Panc1 (cell line): ENCODE measurements around the gene RAPGEFL1.
"Not testable (repeated sequence)": the region's sequence is repeated elsewhere in the genome, so short reads cannot be mapped to it uniquely, and the experiment has no call there.

ENCODE experiments used
- POLR2AphosphoS5 ChIP-seq: IDR thresholded peaks from 2 replicates; pipeline ENCODE4 v1.6.1; 2012; ENCODE audit warnings: mild to moderate bottlenecking, low read depth, low read length, moderate library complexity
- REST ChIP-seq, 2 experiments: IDR thresholded peaks; 2 replicates each; pipeline ENCODE4 v1.6.1; 2011 to 2012; ENCODE audit warnings: low read depth in 2 of 2, control low read depth in 1 of 2, low read length in 1 of 2, mild to moderate bottlenecking in 1 of 2, moderate library complexity in 1 of 2; ENCODE audit not compliant: insufficient read depth in 1 of 2
- SIN3A ChIP-seq: IDR thresholded peaks from 2 replicates; pipeline ENCODE4 v1.6.1; 2012; ENCODE audit warnings: low read depth, mild to moderate bottlenecking, low read length, moderate library complexity, borderline replicate concordance; ENCODE audit not compliant: insufficient read depth
- TCF7L2 ChIP-seq: IDR thresholded peaks from 2 replicates; pipeline ENCODE4 v1.6.1; 2011; ENCODE audit warnings: mild to moderate bottlenecking, low read depth, low read length, inconsistent platforms
- TF ChIP-seq, protein P1 (sequence below): fragments of 450-650 bp; IDR thresholded peaks from 2 replicates; pipeline ENCODE4 v1.5.1; 2017; ENCODE audit warnings: mild to moderate bottlenecking

DNA sequence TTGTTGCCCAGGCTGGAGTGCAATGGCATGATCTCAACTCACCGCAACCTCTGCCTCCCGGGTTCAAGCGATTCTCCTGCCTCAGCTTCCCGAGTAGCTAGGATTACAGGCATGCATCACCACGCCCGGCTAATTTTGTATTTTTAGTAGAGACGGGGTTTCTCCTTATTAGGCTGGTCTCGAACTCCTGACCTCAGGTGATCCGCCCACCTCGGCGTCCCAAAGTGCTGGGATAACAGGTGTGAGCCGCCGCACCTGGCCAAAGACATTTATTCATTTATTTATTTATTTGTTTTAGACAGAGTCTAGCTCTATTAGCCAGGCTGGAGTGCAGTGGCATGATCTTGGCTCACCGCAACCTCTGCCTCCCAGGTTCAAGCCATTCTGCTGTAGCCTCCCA, 51.9 kb downstream of the RAPGEFL1 start:
- not testable (repeated sequence) for TF ChIP-seq POLR2AphosphoS5; SIN3A; TCF7L2; REST (IDR thresholded peaks at IDR 0.05; ENCODE audit: insufficient read depth in 1 of 2, low read depth in 2 of 2, low read length in 1 of 2)
- TF ChIP-seq, protein P1, sequence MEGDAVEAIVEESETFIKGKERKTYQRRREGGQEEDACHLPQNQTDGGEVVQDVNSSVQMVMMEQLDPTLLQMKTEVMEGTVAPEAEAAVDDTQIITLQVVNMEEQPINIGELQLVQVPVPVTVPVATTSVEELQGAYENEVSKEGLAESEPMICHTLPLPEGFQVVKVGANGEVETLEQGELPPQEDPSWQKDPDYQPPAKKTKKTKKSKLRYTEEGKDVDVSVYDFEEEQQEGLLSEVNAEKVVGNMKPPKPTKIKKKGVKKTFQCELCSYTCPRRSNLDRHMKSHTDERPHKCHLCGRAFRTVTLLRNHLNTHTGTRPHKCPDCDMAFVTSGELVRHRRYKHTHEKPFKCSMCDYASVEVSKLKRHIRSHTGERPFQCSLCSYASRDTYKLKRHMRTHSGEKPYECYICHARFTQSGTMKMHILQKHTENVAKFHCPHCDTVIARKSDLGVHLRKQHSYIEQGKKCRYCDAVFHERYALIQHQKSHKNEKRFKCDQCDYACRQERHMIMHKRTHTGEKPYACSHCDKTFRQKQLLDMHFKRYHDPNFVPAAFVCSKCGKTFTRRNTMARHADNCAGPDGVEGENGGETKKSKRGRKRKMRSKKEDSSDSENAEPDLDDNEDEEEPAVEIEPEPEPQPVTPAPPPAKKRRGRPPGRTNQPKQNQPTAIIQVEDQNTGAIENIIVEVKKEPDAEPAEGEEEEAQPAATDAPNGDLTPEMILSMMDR, result not testable (repeated sequence)
